Fibroblast of mammary gland (primary cell): ENCODE results near the gene IL19.

Experiments
- DNase-seq: peaks from one replicate; pipeline ENCODE4 v3.0.0-alpha.2; 2010; ENCODE audit warnings: low read depth
- H3K4me3 ChIP-seq: 2 replicates; pipeline ENCODE4 v1.5.1; 2011; ENCODE audit warnings: low read depth, mild to moderate bottlenecking, low read length, moderate library complexity; ENCODE audit not compliant: control insufficient read depth
- CTCF ChIP-seq: conservative IDR thresholded peaks from 2 replicates; pipeline ENCODE4 v1.5.1; 2011; ENCODE audit warnings: low read depth, low read length, inconsistent platforms; ENCODE audit not compliant: control insufficient read depth, insufficient read depth

IL19 gene

GRCh38 chr1:206841609-206842323, 71.2 kb downstream of the IL19 start:
- DNase-seq = no peak
- TF ChIP-seq CTCF = no peak
- H3K4me3 ChIP-seq = no peak overlapping the region

- no peak for TF ChIP-seq CTCF
- no peak overlapping the region for H3K4me3 ChIP-seq
- no peak for DNase-seq
Observed at GRCh38 chr1:206842854-206843253, 72.3 kb downstream of the IL19 start.

- DNase-seq = no peak
- no peak for TF ChIP-seq CTCF
- H3K4me3 ChIP-seq = no peak overlapping the region
Observed at GRCh38 chr1:206843626-206844025, 73.1 kb downstream of the IL19 start.

- TF ChIP-seq CTCF = no peak
- no peak overlapping the region for H3K4me3 ChIP-seq
- no peak for DNase-seq
Observed at GRCh38 chr1:206846487-206846886, 75.9 kb downstream of the IL19 start.

- no peak for TF ChIP-seq CTCF
- no peak for DNase-seq
Observed at GRCh38 chr1:206847337-206847834, 76.8 kb downstream of the IL19 start.

GRCh38 chr1:206847946-206848345, 77.4 kb downstream of the IL19 start:
- no peak for TF ChIP-seq CTCF
- no peak overlapping the region for H3K4me3 ChIP-seq
- DNase-seq = no peak

More at GRCh38 chr1:206847337-206847834, 76.8 kb downstream of the IL19 start:
- H3K4me3 ChIP-seq = no peak overlapping the region

GRCh38 chr1:206850401-206850800, 79.8 kb downstream of the IL19 start:
- TF ChIP-seq CTCF = no peak
- no peak overlapping the region for H3K4me3 ChIP-seq

More at GRCh38 chr1:206850401-206850800, 79.8 kb downstream of the IL19 start:
- no peak for DNase-seq
